Calu3 (cell line): ENCODE results near the gene MYO1B. TPM values are rescaled to one million over a fixed set of nuclear protein-coding genes. Genes with fewer than 3 reads are reported as not detected.

Experiments used
- BruUV-seq: library from RNA; stranded (reverse); fragments of 400-500 nt; replicated peaks from 2 replicates; lab custom pipeline; 2021; lab: Mats Ljungman, UMichigan
- CTCF ChIA-PET: fragments of 300-600 bp; sonication (Branson Sonifier 250); formaldehyde crosslinking; loops from one replicate; lab custom pipeline; 2022; ENCODE audit warnings: antibody characterized with exemption; lab: Charles Lee
- DNase-seq: peaks from one replicate; pipeline ENCODE4 v3.0.0; 2022
- H3K27ac Mint-ChIP-seq: one replicate; pipeline ENCODE4 v1.8.0; 2022; ENCODE audit warnings: mixed read lengths; ENCODE audit not compliant: unreplicated experiment
- H3K27me3 Mint-ChIP-seq: one replicate; pipeline ENCODE4 v1.8.0; 2022; ENCODE audit warnings: mixed read lengths; ENCODE audit not compliant: unreplicated experiment
- H3K36me3 Mint-ChIP-seq: one replicate; pipeline ENCODE4 v1.8.0; 2022; ENCODE audit warnings: mild to moderate bottlenecking, moderate library complexity, mixed read lengths; ENCODE audit not compliant: insufficient read depth, unreplicated experiment
- H3K4me1 Mint-ChIP-seq: one replicate; pipeline ENCODE4 v1.8.0; 2022; ENCODE audit warnings: mild to moderate bottlenecking, low read depth, mixed read lengths; ENCODE audit not compliant: unreplicated experiment
- H3K4me3 Mint-ChIP-seq: one replicate; pipeline ENCODE4 v1.8.0; 2022; ENCODE audit warnings: mild to moderate bottlenecking, low read depth, moderate library complexity, mixed read lengths; ENCODE audit not compliant: unreplicated experiment
- H3K9me3 Mint-ChIP-seq: one replicate; pipeline ENCODE4 v1.8.0; 2022; ENCODE audit warnings: low read depth, mixed read lengths; ENCODE audit not compliant: unreplicated experiment
- CTCF ChIP-seq: fragments of 200-600 bp; IDR thresholded peaks from one replicate; pipeline ENCODE4 v1.8.0; 2022; ENCODE audit warnings: antibody characterized with exemption; ENCODE audit not compliant: unreplicated experiment
- intact Hi-C: fragments of 100-400 bp; cut with micrococcal nuclease; formaldehyde crosslinking; loops from one replicate; pipeline ENCODE4 v1.10.0; 2022; ENCODE audit not compliant: unreplicated experiment
- total RNA-seq: library from RNA; stranded (reverse); gene quantifications from 2 replicates; pipeline ENCODE4 v1.2.3, GENCODE V29; 2022

Gene MYO1B
- total RNA-seq, 1 experiment from 2014 or later, result 64.5 TPM

- H3K27ac Mint-ChIP-seq, result no peak overlapping the region
- no peak for TF ChIP-seq CTCF
- H3K4me1 Mint-ChIP-seq, result peaks cover 35% of the 10 kb centered on the region
- CTCF ChIA-PET, result interaction anchor here (1.1 kb wide), 1 partner anchor 9 kb away, joined by 3 read pairs; no protein-coding TSS in a partner anchor
- no TSS peak for BruUV-seq
- DNase-seq, result no peak
- intact Hi-C loops, result no loop called here
- H3K36me3 Mint-ChIP-seq, result no peaks in the 10 kb centered on the region
- peaks cover 3% of the 10 kb centered on the region for H3K9me3 Mint-ChIP-seq
- no peak overlapping the region for H3K4me3 Mint-ChIP-seq
- H3K27me3 Mint-ChIP-seq, result no peaks in the 10 kb centered on the region
Measured at GRCh38 chr2:191320881-191321280, 75.7 kb downstream of the MYO1B start.

GRCh38 chr2:191321861-191322662 lies 76.9 kb downstream of the MYO1B start:
- intact Hi-C loops, result no loop called here
- Mint-ChIP-seq H3K4me1 (peaks cover 35% of the 10 kb centered on the region), H3K9me3 (peaks cover 3% of the 10 kb centered on the region), H3K36me3 (no peaks in the 10 kb centered on the region), H3K27me3 (no peaks in the 10 kb centered on the region), H3K4me3 (no peak overlapping the region), H3K27ac (no peak overlapping the region)
- no peak for DNase-seq
- no peak for TF ChIP-seq CTCF
- CTCF ChIA-PET, result interaction anchor here (0.6 to 1.1 kb wide), 2 partner anchors 10 to 155 kb away, joined by 3 read pairs; no protein-coding TSS in a partner anchor
- no TSS peak for BruUV-seq

GRCh38 chr2:191322828-191323506 lies 77.8 kb downstream of the MYO1B start:
- CTCF ChIA-PET, result no interaction called here
- TF ChIP-seq CTCF, result no peak
- Mint-ChIP-seq H3K4me1 (peaks cover 32% of the 10 kb centered on the region), H3K27ac (no peak overlapping the region), H3K27me3 (no peaks in the 10 kb centered on the region), H3K9me3 (peaks cover 3% of the 10 kb centered on the region), H3K4me3 (no peak overlapping the region), H3K36me3 (no peaks in the 10 kb centered on the region)
- intact Hi-C loops, result no loop called here
- DNase-seq, result no peak
- BruUV-seq, result no TSS peak

- no TSS peak for BruUV-seq
- H3K27ac Mint-ChIP-seq, result no peak overlapping the region
- intact Hi-C loops, result no loop called here
- DNase-seq, result no peak
- H3K4me3 Mint-ChIP-seq, result no peak overlapping the region
- TF ChIP-seq CTCF, result no peak
- peaks cover 4% of the 10 kb centered on the region for H3K36me3 Mint-ChIP-seq
- H3K27me3 Mint-ChIP-seq, result no peaks in the 10 kb centered on the region
- CTCF ChIA-PET, result interaction anchor here (0.6 kb wide), 1 partner anchor 646 kb away, joined by 9 read pairs; no protein-coding TSS in a partner anchor
- peaks cover 22% of the 10 kb centered on the region for H3K4me1 Mint-ChIP-seq
- peaks cover 3% of the 10 kb centered on the region for H3K9me3 Mint-ChIP-seq
Measured at GRCh38 chr2:191325651-191326365, 80.6 kb downstream of the MYO1B start.
